ENCODE measurements around the gene ZCCHC24. TPM values are rescaled to one million over a fixed set of nuclear protein-coding genes. Genes with fewer than 3 reads are reported as not detected.
A peak's percentile ranks its signal among the peaks of the same experiment; 100 is the strongest.

The ZCCHC24 gene
- total RNA-seq, 1 donor from 2014 or later, result 180 TPM

DNA sequence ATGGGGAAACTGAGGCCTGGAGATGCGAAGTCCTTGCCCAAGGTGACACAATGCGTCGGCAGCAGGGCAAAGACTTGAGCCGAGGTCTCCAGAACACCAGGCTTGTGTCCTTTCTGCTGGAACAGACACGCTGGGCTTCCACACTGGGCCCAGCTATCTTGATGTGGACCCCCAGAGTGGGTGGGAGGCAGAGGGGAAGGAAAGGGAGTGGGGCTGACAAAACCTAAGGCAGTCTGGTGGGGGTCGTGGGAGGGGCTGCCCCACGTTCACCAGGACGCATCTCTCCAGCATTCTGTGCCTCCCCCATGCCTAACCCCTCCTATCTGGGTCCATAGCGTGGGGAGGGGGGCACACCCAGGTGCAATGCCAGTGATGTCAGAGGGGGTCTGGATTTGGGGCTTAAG lies 60.0 kb downstream of the ZCCHC24 start:
- Histone ChIP-seq H3K4me3 (no peak overlapping the region), H3K36me3 (peaks cover 28 to 36% of the 10 kb centered on the region in 2 donors), H3K4me1 (peaks cover 11 to 21% of the 10 kb centered on the region in 2 donors), H3K9me3 (no peaks in the 10 kb centered on the region), H3K27ac (no peak overlapping the region), H3K27me3 (no peaks in the 10 kb centered on the region)
- intact Hi-C loops (cut with DNase I), result no loop called here
- DNase-seq (ENCODE audit: low spot score in 2 of 2), result peak in 1 of 2 donors; percentile 61
- TF ChIP-seq, protein P1, sequence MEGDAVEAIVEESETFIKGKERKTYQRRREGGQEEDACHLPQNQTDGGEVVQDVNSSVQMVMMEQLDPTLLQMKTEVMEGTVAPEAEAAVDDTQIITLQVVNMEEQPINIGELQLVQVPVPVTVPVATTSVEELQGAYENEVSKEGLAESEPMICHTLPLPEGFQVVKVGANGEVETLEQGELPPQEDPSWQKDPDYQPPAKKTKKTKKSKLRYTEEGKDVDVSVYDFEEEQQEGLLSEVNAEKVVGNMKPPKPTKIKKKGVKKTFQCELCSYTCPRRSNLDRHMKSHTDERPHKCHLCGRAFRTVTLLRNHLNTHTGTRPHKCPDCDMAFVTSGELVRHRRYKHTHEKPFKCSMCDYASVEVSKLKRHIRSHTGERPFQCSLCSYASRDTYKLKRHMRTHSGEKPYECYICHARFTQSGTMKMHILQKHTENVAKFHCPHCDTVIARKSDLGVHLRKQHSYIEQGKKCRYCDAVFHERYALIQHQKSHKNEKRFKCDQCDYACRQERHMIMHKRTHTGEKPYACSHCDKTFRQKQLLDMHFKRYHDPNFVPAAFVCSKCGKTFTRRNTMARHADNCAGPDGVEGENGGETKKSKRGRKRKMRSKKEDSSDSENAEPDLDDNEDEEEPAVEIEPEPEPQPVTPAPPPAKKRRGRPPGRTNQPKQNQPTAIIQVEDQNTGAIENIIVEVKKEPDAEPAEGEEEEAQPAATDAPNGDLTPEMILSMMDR (IDR thresholded peaks at IDR 0.05), result no peak

DNA sequence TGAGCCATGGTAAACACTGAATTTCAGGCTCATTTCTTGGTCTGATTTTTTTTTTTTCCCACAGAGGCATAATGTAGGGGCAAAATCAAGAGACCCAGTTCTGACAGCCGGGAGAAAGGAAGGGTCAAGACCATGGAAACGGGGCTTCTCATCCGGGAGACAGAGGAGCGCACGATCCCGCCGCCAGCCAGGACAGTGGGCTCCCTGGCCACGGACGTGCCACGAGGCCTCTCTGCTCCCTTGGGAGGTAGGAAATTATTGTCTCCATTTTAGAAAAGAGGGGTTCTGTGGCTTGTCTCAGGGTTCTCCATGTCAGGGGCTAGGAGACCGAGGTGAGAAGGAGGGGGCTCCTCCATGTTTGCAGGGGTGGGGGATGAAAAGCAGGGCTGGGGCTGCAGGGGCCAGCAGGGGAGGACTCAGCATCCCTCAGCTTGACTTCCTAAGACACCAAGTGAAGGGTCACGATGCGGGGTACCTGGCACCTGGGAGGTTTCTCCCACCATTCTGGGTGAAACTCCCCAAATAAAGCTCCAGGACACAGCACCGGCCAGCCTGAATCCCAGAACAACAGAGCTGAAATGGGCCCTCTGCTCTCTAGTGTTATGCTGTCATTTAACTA lies 60.5 kb downstream of the ZCCHC24 start:
- no peak overlapping the region for H3K4me3 ChIP-seq
- TF ChIP-seq, protein P1 (IDR thresholded peaks at IDR 0.05), result no peak
- intact Hi-C loops (cut with DNase I), result no loop called here
- H3K9me3 ChIP-seq, result no peaks in the 10 kb centered on the region
- H3K27ac ChIP-seq, result no peak overlapping the region
- peaks cover 12 to 25% of the 10 kb centered on the region in 2 donors for H3K4me1 ChIP-seq
- no peaks in the 10 kb centered on the region for H3K27me3 ChIP-seq
- H3K36me3 ChIP-seq, result peaks cover 24 to 31% of the 10 kb centered on the region in 2 donors
- peak; percentile 5 to 47 for DNase-seq (ENCODE audit: low spot score in 2 of 2)

DNA sequence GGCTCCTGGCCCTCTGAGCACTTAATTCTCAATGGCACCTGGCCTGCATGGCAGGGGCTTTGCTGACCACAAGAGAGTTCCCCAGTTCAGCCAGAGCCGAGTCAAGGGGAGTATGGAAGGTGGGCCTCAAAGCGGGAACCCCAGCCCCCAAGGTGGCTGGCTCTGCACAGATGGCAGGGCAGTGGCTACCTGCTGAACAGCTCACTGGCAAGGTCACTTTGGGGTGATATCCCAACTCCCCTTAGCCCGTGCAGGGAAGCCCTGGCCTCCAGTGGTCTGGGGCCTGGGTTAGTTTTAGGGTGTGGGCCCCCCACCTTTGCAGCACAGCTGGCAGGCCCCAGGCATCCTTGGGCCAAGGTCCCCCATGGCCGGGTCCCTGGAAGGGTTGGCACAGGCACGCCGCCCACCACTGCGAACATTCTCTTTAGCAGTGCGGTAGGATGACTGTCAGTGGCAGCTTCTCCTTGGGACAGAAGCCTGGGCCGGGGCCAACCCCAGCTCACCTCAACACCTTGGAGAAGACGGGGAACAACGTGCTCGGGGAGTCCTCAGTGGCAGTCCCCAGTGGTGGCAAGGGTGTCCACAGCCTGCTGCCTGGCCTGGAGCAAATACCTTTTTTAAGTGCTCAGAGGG lies 61.3 kb downstream of the ZCCHC24 start:
- Histone ChIP-seq H3K9me3 (no peaks in the 10 kb centered on the region), H3K4me3 (no peak overlapping the region), H3K27me3 (no peaks in the 10 kb centered on the region), H3K36me3 (peaks cover 19 to 30% of the 10 kb centered on the region in 2 donors), H3K27ac (peak overlapping the region in 1 of 2 donors; percentile 10), H3K4me1 (peaks cover 20 to 33% of the 10 kb centered on the region in 2 donors)
- intact Hi-C loops (cut with DNase I), result no loop called here
- peak; percentile 5 to 57 for DNase-seq (ENCODE audit: low spot score in 2 of 2)
- TF ChIP-seq, protein P1 (IDR thresholded peaks at IDR 0.05), result no peak

DNA sequence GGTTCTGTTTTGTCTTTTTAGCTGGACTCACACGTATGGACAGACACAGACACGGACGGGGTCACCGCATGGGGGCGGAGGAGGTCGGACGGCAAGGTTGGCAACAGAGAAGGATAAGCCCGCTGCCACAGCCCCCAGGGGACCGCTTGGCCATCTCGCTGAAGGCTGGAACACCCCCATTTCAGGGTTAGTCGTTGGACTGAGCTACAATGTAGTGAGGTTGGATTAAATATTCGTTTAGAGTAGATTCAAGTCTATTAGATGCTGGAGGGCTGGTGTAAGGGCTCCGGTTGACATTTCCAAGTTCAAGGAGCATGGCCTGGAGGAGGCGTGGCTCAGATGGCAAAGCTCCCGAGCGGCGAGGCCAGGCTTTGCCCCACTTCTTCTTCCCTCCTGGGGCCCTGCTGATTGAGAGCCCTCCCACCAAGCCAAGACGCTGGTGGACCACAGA lies 62.9 kb downstream of the ZCCHC24 start:
- peaks cover 21 to 34% of the 10 kb centered on the region in 2 donors for H3K4me1 ChIP-seq

DNA sequence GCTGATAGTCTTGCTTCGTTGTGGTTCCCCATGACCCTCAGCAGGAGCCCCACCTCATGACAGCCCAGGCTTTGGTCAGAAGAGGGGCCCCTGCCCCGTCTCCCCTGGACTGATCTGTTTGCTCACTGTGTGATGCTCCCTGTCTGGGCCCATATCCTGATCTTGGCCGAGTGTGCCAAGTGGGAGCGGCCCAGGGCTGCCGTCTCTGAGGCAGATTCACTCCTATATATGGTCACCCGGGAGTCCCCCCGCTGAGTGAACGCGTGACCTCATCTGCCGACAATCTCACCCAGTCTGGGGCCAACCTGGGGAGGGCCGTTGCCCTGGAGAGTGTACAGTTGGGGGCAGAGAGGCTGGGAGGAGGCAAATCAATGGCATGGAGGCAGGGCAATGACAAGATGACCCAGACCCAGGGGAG lies 63.6 kb downstream of the ZCCHC24 start:
- TF ChIP-seq, protein P1 (IDR thresholded peaks at IDR 0.05), result no peak
- Histone ChIP-seq H3K27me3 (no peaks in the 10 kb centered on the region), H3K9me3 (no peaks in the 10 kb centered on the region), H3K4me1 (peaks cover 21 to 34% of the 10 kb centered on the region in 2 donors), H3K36me3 (peaks cover 10 to 21% of the 10 kb centered on the region in 2 donors), H3K27ac (peak overlapping the region; percentile 77 to 83), H3K4me3 (no peak overlapping the region)
- intact Hi-C loops (cut with DNase I), result no loop called here
- peak in 1 of 2 donors; percentile 94 for DNase-seq (ENCODE audit: low spot score in 2 of 2)

More for the DNA sequence above, 62.9 kb downstream of the ZCCHC24 start:
- Histone ChIP-seq H3K27ac (peak overlapping the region; percentile 77 to 83), H3K27me3 (no peaks in the 10 kb centered on the region), H3K9me3 (no peaks in the 10 kb centered on the region), H3K36me3 (peaks cover 10 to 24% of the 10 kb centered on the region in 2 donors), H3K4me3 (no peak overlapping the region)
- TF ChIP-seq, protein P1 (IDR thresholded peaks at IDR 0.05), result no peak
- peak in 1 of 2 donors; percentile 68 for DNase-seq (ENCODE audit: low spot score in 2 of 2)
- intact Hi-C loops (cut with DNase I), result no loop called here

Measured in ascending aorta (tissue), 2 donors.